ENCODE measurements around the gene SDF4. TPM values are rescaled to one million over a fixed set of nuclear protein-coding genes. Genes with fewer than 3 reads are reported as not detected.
"Not testable (repeated sequence)": the region's sequence is repeated elsewhere in the genome, so short reads cannot be mapped to it uniquely, and the experiment has no call there.

SDF4 gene
- total and polyA plus RNA-seq, 2 donors (not counting 1 experiment from before 2014, with no cell fraction given), result 100 to 143 TPM

DNA sequence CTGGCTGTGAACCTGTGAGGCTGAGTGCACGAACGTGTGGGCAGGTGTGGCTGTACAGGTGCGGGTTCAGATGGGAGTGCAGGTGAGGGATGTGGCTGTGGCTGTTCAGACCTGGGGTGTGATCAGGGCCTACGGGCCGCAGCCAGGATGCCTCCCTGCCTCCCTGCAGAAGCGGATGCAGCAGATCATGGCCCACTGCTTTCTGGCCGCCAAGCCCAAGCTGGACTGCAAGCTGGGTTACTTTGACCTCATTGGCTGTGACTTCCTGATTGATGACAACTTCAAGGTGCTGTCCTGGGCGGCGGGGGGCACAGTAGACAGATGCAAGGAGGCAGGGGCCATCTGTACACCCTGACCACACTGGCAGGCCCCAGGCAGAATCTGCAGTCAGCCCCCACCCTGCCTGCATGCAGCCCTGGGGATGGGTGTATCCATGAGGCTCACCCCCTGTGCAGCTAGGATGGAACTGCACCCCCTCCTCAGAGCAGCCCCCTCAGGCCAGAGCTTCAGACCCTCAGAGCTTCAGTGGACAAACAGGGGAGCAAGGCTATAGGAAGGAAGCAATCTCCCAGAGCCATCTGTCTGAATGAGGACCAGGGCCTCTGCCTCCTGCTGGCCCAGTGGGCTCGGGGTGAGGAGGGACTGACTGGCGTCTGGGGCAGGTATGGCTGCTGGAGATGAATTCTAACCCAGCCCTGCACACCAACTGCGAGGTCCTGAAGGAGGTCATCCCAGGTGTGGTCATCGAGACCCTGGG, 35.2 kb downstream of the SDF4 start:
- peak; percentile 15 for DNase-seq
- Histone ChIP-seq H2AFZ (ENCODE audit: insufficient read depth, low read depth, low read length, poor library complexity, severe bottlenecking) (no peak overlapping the region), H3K36me3 (replicated peaks in 1 of 2; ENCODE audit: control extremely low read depth in 1 of 2, control insufficient read depth in 1 of 2, extremely low read depth in 1 of 2, insufficient read depth in 2 of 2, low read length in 1 of 2) (no peaks in the 10 kb centered on the region), H3K4me3 (ENCODE audit: control extremely low read depth in 1 of 5, extremely low read depth in 1 of 5, insufficient read depth in 1 of 5, low read depth in 2 of 5, low read length in 4 of 5) (no peak overlapping the region), H3K4me2 (replicated peaks; ENCODE audit: low read depth, low read length, poor library complexity, severe bottlenecking) (no peak overlapping the region), H3K4me1 (ENCODE audit: control insufficient read depth in 2 of 2, insufficient read depth in 2 of 2, low read length in 2 of 2) (peaks cover 5 to 7% of the 10 kb centered on the region in 2 donors), H3K27me3 (replicated peaks in 1 of 4; ENCODE audit: control extremely low read depth in 1 of 4, control insufficient read depth in 3 of 4, insufficient read depth in 4 of 4, low read length in 3 of 4) (peaks cover 0 to 11% (median 5%) of the 10 kb centered on the region in 4 experiments), H3K79me2 (ENCODE audit: control insufficient read depth, insufficient read depth, low read length) (no peaks in the 10 kb centered on the region), H3K9me3 (ENCODE audit: control extremely low read depth in 1 of 3, control insufficient read depth in 2 of 3, insufficient read depth in 1 of 3, low read length in 2 of 3) (peaks cover 1 to 24% (median 8%) of the 10 kb centered on the region in 3 donors), H4K20me1 (ENCODE audit: control insufficient read depth, insufficient read depth, low read length, poor library complexity, severe bottlenecking) (no peaks in the 10 kb centered on the region), H3K9ac (ENCODE audit: low read length) (no peak overlapping the region), H3K27ac (ENCODE audit: low read length in 2 of 2) (no peak overlapping the region)
- no peak for ATAC-seq (ENCODE audit: low read depth)
- Mint-ChIP-seq H3K27ac (no peak overlapping the region), H3K4me1 (peaks cover 8% of the 10 kb centered on the region), H3K27me3 (no peaks in the 10 kb centered on the region), H3K9me3 (ENCODE audit: insufficient read depth) (peaks cover 8% of the 10 kb centered on the region), H3K4me3 (no peak overlapping the region)
- POLR2A ChIA-PET, result no interaction called here
- WGBS (ENCODE audit: insufficient coverage), result 83% methylated on average over 11 of the region's 13 CpGs
- intact Hi-C loops (cut with micrococcal nuclease), result no loop called here
- TF ChIP-seq EZH2 (IDR thresholded peaks at IDR 0.05; ENCODE audit: borderline replicate concordance, insufficient read depth, low read depth, low read length, poor library complexity, severe bottlenecking) (no peak), CTCF (IDR thresholded peaks at IDR 0.05) (no peak)
- CTCF ChIA-PET, result interaction anchor here (0.9 to 1.7 kb wide), 3 partner anchors 10 to 74 kb away, joined by 3 to 6 read pairs (median 3); no protein-coding TSS in a partner anchor

GRCh38 chr1:1195726-1196125, 36.1 kb downstream of the SDF4 start:
- ChIA-PET POLR2A (interaction anchor here (0.7 kb wide), 1 partner anchor 33 kb away, joined by 6 read pairs; no protein-coding TSS in a partner anchor), CTCF (interaction anchor here (0.9 to 1.7 kb wide), 3 partner anchors 9 to 74 kb away, joined by 3 to 6 read pairs (median 3); no protein-coding TSS in a partner anchor)
- H3K9ac ChIP-seq (ENCODE audit: low read length); intact Hi-C loops (cut with micrococcal nuclease); H3K4me3 ChIP-seq (ENCODE audit: control extremely low read depth in 1 of 5, extremely low read depth in 1 of 5, insufficient read depth in 1 of 5, low read depth in 2 of 5, low read length in 4 of 5); H3K27me3 Mint-ChIP-seq; H2AFZ ChIP-seq (ENCODE audit: insufficient read depth, low read depth, low read length, poor library complexity, severe bottlenecking); DNase-seq; H3K9me3 Mint-ChIP-seq (ENCODE audit: insufficient read depth); H3K27ac ChIP-seq (ENCODE audit: low read length in 2 of 2); H3K79me2 ChIP-seq (ENCODE audit: control insufficient read depth, insufficient read depth, low read length); H3K4me3 Mint-ChIP-seq; H4K20me1 ChIP-seq (ENCODE audit: control insufficient read depth, insufficient read depth, low read length, poor library complexity, severe bottlenecking); H3K4me2 ChIP-seq (replicated peaks; ENCODE audit: low read depth, low read length, poor library complexity, severe bottlenecking); H3K27ac Mint-ChIP-seq; H3K4me1 ChIP-seq (ENCODE audit: control insufficient read depth in 2 of 2, insufficient read depth in 2 of 2, low read length in 2 of 2); ATAC-seq (ENCODE audit: low read depth); H3K36me3 ChIP-seq (replicated peaks in 1 of 2; ENCODE audit: control extremely low read depth in 1 of 2, control insufficient read depth in 1 of 2, extremely low read depth in 1 of 2, insufficient read depth in 2 of 2, low read length in 1 of 2); H3K4me1 Mint-ChIP-seq: not testable (repeated sequence)
- H3K9me3 ChIP-seq (ENCODE audit: control extremely low read depth in 1 of 3, control insufficient read depth in 2 of 3, insufficient read depth in 1 of 3, low read length in 2 of 3), result peaks cover 1 to 28% (median 8%) of the 10 kb centered on the region in 3 donors
- peaks cover 0 to 12% (median 6%) of the 10 kb centered on the region in 4 experiments for H3K27me3 ChIP-seq (replicated peaks in 1 of 4; ENCODE audit: control extremely low read depth in 1 of 4, control insufficient read depth in 3 of 4, insufficient read depth in 4 of 4, low read length in 3 of 4)
- 66% methylated on average over 4 of the region's 6 CpGs for WGBS (ENCODE audit: insufficient coverage)

All from B cell (primary cell).